PFSK-1 (cell line): Measurements from ENCODE around the gene GH1.

Experiments used
- SIN3A ChIP-seq: IDR thresholded peaks from 2 replicates; pipeline ENCODE4 v1.6.1; 2012; ENCODE audit warnings: mild to moderate bottlenecking, low read length, moderate library complexity, borderline replicate concordance; ENCODE audit not compliant: insufficient read depth
- TAF1 ChIP-seq: IDR thresholded peaks from 2 replicates; pipeline ENCODE4 v1.6.1; 2012; ENCODE audit warnings: low read length, control low read depth, borderline replicate concordance; ENCODE audit not compliant: insufficient read depth

GRCh38 chr17:63881935-63882601, 36.6 kb downstream of the GH1 start, which contains the start of gene GH2:
- TF ChIP-seq SIN3A (no peak), TAF1 (no peak)
